ENCODE measurements around the gene VKORC1L1. TPM values are rescaled to one million over a fixed set of nuclear protein-coding genes. Genes with fewer than 3 reads are reported as not detected.
A peak's percentile ranks its signal among the peaks of the same experiment; 100 is the strongest.
"Not testable (repeated sequence)": the region's sequence is repeated elsewhere in the genome, so short reads cannot be mapped to it uniquely, and the experiment has no call there.

Gene VKORC1L1
- polyA plus RNA-seq, 2 of the 4 experiments (the other 2 are of a cell fraction): 28.3 to 36.7 TPM

DNA sequence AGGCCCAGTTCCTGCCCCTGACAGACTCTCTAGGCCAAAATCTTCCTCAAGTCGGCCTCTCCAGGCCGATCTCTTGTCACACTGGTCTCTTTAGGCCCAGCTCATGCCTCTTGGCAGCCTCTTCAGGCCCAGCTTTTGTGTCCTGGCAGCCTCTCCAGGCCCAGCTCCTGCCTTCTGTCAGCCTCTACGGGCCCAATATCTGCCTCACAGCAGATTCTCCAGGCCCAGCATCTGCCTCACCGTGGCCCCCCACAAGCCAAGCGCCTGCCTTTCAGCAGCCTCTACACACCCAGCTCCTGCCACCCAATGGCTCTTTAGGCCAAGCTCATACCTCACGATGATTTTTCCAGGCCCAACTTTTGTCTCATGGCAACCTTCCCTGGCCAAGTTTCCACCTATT is 33.0 kb upstream of the VKORC1L1 start (continued):
- no peak for TF ChIP-seq MAZ (IDR thresholded peaks at IDR 0.05; ENCODE audit: borderline replicate concordance, low read depth, low read length)

DNA sequence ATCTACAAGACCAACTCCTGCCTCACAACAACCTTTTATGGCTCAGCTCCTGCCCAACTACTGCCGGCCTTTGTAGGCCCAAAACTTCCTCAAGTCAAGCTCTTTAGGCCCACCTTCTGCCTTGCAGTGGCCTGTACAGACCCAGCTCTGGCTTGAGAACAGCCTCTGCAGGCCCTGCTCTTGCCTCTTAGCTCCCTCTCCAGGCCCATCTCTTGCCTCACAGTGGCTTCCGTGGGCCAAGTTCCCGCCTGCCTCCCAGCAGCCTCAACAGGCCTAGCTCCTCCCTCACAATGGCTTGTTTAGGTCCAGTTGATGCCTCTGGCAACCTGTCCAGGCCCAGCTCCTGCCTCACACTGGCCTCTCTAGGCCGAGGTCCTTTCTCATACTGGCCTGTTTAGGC is 32.4 kb upstream of the VKORC1L1 start:
- ATAC-seq (peak in 1 of 2 experiments; percentile 45; a peak in 3 of 6 replicates), DNase-seq (ENCODE audit: low read depth in 1 of 2, low spot score in 1 of 2) (no peak), FAIRE-seq (no peak)
- 95% methylated on average over 4 of the region's 4 CpGs for WGBS (ENCODE audit: missing lambda C conversion rate)
- Histone ChIP-seq H3K4me2 (no peak overlapping the region), H3K9me3 (no peaks in the 10 kb centered on the region), H3K27ac (no peak overlapping the region), H3K4me1 (0 out of 3 replicates have a peak, but pooled peaks cover 6% of the 10 kb centered on the region), H3K4me3 (no peak overlapping the region)
- ChIA-PET CTCF (no interaction called here), POLR2A (no interaction called here)
- TF ChIP-seq, protein P1, sequence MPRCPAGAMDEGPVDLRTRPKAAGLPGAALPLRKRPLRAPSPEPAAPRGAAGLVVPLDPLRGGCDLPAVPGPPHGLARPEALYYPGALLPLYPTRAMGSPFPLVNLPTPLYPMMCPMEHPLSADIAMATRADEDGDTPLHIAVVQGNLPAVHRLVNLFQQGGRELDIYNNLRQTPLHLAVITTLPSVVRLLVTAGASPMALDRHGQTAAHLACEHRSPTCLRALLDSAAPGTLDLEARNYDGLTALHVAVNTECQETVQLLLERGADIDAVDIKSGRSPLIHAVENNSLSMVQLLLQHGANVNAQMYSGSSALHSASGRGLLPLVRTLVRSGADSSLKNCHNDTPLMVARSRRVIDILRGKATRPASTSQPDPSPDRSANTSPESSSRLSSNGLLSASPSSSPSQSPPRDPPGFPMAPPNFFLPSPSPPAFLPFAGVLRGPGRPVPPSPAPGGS (IDR thresholded peaks at IDR 0.05): no peak
- TF ChIP-seq KDM5A (IDR thresholded peaks at IDR 0.05) (no peak), KDM1A (IDR thresholded peaks at IDR 0.05; ENCODE audit: low read depth) (no peak), RNF2 (IDR thresholded peaks at IDR 0.05; ENCODE audit: borderline replicate concordance, low read depth) (no peak), EP300 (IDR thresholded peaks at IDR 0.05) (no peak), SREBF2 (IDR thresholded peaks at IDR 0.05) (no peak), TFCP2L1 (CRISPR knock-in tag; IDR thresholded peaks at IDR 0.05) (no peak), MAZ (IDR thresholded peaks at IDR 0.05; ENCODE audit: borderline replicate concordance, low read depth, low read length) (no peak), POLR2AphosphoS2 (conservative IDR thresholded peaks at IDR 0.05; ENCODE audit: low read length) (no peak), NFE2L2 (conservative IDR thresholded peaks at IDR 0.05; ENCODE audit: low read length) (no peak), JUN (IDR thresholded peaks at IDR 0.05) (no peak)

- CTCF ChIA-PET; H3K9me3 ChIP-seq; H3K4me2 ChIP-seq; ATAC-seq; H3K4me3 ChIP-seq; H3K4me1 ChIP-seq; FAIRE-seq; POLR2A ChIA-PET; H3K27ac ChIP-seq; DNase-seq (ENCODE audit: low read depth in 1 of 2, low spot score in 1 of 2): not testable (repeated sequence)
Observed at GRCh38 chr7:65843616-65844015, 29.3 kb upstream of the VKORC1L1 start.

- ChIA-PET CTCF (interaction anchor here (0.6 kb wide), 1 partner anchor 57 kb away, joined by 4 read pairs; no protein-coding TSS in a partner anchor), POLR2A (no interaction called here)
- Histone ChIP-seq H3K27ac (no peak overlapping the region), H3K4me1 (no peaks in the 10 kb centered on the region), H3K4me3 (no peak overlapping the region), H3K9me3 (no peaks in the 10 kb centered on the region), H3K4me2 (no peak overlapping the region)
- ATAC-seq (no peak), FAIRE-seq (no peak), DNase-seq (ENCODE audit: low read depth in 1 of 2, low spot score in 1 of 2) (no peak)
- TF ChIP-seq JUNB (IDR thresholded peaks at IDR 0.05): no peak
- no peak for TF ChIP-seq HEYL (CRISPR knock-in tag; IDR thresholded peaks at IDR 0.05)
- no peak for TF ChIP-seq POLR2A (IDR thresholded peaks at IDR 0.05; ENCODE audit: low read length)
- no peak for TF ChIP-seq CEBPB (IDR thresholded peaks at IDR 0.05)
- TF ChIP-seq, protein P2, sequence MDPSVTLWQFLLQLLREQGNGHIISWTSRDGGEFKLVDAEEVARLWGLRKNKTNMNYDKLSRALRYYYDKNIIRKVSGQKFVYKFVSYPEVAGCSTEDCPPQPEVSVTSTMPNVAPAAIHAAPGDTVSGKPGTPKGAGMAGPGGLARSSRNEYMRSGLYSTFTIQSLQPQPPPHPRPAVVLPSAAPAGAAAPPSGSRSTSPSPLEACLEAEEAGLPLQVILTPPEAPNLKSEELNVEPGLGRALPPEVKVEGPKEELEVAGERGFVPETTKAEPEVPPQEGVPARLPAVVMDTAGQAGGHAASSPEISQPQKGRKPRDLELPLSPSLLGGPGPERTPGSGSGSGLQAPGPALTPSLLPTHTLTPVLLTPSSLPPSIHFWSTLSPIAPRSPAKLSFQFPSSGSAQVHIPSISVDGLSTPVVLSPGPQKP (IDR thresholded peaks at IDR 0.05; ENCODE audit: low read depth, low read length): no peak
- no peak for TF ChIP-seq NR3C1 (IDR thresholded peaks at IDR 0.05)
- no peak for TF ChIP-seq FOSL2 (IDR thresholded peaks at IDR 0.05)
- TF ChIP-seq FOSL2 (CRISPR knock-in tag; IDR thresholded peaks at IDR 0.05): no peak
- TF ChIP-seq EHMT2 (IDR thresholded peaks at IDR 0.05; ENCODE audit: low read depth): no peak
- no peak for TF ChIP-seq EP300 (IDR thresholded peaks at IDR 0.05)
- TF ChIP-seq, protein P3, sequence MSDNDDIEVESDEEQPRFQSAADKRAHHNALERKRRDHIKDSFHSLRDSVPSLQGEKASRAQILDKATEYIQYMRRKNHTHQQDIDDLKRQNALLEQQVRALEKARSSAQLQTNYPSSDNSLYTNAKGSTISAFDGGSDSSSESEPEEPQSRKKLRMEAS (IDR thresholded peaks at IDR 0.05): no peak
- TF ChIP-seq TFCP2L1 (CRISPR knock-in tag; IDR thresholded peaks at IDR 0.05): no peak
- TF ChIP-seq FOSB (CRISPR knock-in tag; IDR thresholded peaks at IDR 0.05): no peak
- no peak for TF ChIP-seq ZC3H11A (IDR thresholded peaks at IDR 0.05)
- no peak for TF ChIP-seq RCOR1 (IDR thresholded peaks at IDR 0.05; ENCODE audit: low read depth, low read length)
- no peak for TF ChIP-seq KDM1A (IDR thresholded peaks at IDR 0.05; ENCODE audit: low read depth)
- WGBS (ENCODE audit: missing lambda C conversion rate): 56% methylated on average over 4 of the region's 4 CpGs
Observed at GRCh38 chr7:65846008-65846570, 26.8 kb upstream of the VKORC1L1 start.

GRCh38 chr7:65853426-65853825 is 19.4 kb upstream of the VKORC1L1 start:
- H3K4me2 ChIP-seq; H3K4me3 ChIP-seq; H3K9me3 ChIP-seq; H3K27ac ChIP-seq; DNase-seq (ENCODE audit: low read depth in 1 of 2, low spot score in 1 of 2); H3K4me1 ChIP-seq; CTCF ChIA-PET; POLR2A ChIA-PET; ATAC-seq; FAIRE-seq: not testable (repeated sequence)
- WGBS (ENCODE audit: missing lambda C conversion rate): 83% methylated on average over 3 of the region's 3 CpGs

DNA sequence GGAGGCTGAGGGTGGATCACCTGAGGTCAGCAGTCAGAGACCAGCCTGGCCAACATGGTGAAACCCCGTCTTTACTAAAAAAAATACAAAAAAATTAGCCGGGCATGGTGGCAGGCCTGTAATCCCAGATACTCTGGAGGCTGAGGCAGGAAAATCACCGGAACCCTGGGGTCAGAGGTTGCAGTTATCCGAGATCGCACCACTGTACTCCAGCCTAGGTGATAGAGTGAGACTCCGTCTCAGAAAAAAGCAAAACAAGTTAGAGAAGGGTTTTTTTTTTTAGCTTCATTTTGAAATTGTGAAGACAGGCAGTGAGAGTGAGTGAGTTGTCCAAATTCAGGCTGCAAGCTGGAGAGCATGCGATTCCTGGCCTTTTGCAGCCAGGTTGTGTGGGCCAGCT is 19.0 kb upstream of the VKORC1L1 start:
- H3K4me2 ChIP-seq; H3K4me3 ChIP-seq; ATAC-seq; H3K27ac ChIP-seq; CTCF ChIA-PET; H3K4me1 ChIP-seq; H3K9me3 ChIP-seq; POLR2A ChIA-PET; DNase-seq (ENCODE audit: low read depth in 1 of 2, low spot score in 1 of 2); FAIRE-seq: not testable (repeated sequence)
- WGBS (ENCODE audit: missing lambda C conversion rate): 87% methylated on average over 7 of the region's 7 CpGs
